DMS153 treated with DMSO at 0.1 percent for 48 hours (cell line): ENCODE results near the gene NRXN3.

ENCODE experiments used
- DNase-seq: peaks from one replicate; lab custom pipeline; 2025; ENCODE audit not compliant: unreplicated experiment; lab: John Stamatoyannopoulos, UW

The NRXN3 gene

GRCh38 chr14:79639613-79640012 is 1469.4 kb downstream of the NRXN3 start:
- DNase-seq: no peak

GRCh38 chr14:79641371-79641770 is 1471.2 kb downstream of the NRXN3 start:
- DNase-seq: no peak

DNA sequence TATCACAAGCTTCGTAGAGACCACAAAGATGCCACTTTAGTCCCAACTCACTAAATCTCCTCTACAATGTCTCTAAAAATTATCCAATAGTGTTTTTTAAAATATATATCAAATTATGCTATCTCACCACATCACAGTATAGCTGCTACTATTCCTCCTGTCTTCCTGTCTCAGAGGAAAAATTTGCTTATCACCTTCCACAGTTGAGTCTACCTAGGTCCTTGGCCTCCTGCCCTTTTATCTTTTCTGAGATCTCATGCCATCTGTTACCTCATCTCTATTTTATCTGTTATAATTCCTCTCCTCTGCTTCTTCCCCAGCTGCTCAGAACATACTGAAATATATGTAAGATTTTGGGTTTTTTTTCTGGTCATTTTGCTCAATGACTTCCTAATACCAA is 1473.0 kb downstream of the NRXN3 start:
- no peak for DNase-seq

- DNase-seq: no peak
Observed at GRCh38 chr14:79645753-79646362, 1475.7 kb downstream of the NRXN3 start.

DNA sequence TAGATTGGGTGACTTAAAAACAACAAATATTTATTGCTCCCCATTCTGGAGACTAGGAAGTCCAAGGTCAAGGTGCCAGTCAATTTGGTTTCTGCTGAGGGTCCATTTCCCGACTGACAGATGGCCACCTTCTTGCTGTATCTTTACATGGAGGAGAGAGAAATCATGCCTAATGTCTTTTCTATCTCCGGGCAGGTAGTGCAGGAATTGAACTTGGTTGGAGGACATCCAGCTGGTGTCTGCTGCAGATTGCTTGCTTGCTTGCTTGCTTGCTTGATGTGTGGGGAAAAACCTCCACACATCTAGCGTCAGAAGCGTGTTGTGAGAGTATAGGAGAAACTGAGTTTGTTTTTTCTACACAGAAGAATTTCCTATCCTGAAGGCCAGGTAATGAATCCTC is 1479.7 kb downstream of the NRXN3 start:
- DNase-seq: no peak

GRCh38 chr14:79652513-79653307 is 1482.5 kb downstream of the NRXN3 start:
- no peak for DNase-seq

DNA sequence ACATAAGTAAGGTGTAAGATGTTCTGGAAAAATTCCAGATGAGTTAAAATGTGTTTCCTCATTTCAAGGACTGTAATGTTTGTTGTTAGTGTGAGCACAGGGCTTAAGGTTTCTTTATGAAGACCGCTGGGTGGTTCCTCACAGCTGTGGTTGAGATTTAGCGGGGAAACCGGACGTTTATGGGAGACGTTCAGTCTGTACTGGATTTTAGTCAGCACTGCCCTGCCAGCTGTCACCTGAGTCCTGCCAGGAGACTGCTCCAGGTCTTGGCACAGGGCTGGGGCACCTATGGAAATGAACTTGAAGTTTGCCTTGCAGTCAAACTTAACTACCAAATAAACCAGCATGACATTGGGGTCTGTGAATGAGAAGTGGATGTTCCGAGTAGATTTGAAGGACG is 1485.9 kb downstream of the NRXN3 start:
- DNase-seq: no peak

- DNase-seq: no peak
Observed at GRCh38 chr14:79656496-79656895, 1486.3 kb downstream of the NRXN3 start.

DNA sequence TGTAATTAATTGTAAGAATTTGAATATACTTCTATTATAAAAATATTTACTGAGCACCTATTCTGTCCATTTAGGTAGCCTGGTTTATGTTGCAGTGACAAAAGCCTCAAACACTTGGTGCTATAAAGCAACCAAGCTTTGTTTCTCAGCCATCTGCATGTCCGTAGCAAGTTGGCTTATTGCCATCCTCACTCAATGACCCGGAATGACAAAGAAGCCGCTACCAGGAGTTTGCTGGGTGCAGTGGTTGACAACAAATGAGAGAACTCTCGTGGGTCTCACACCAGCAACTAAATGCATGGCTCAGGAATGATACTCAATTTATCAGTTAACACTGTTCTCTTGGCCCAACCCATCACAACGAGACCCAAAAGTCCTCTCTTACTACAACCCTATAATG is 1488.0 kb downstream of the NRXN3 start:
- no peak for DNase-seq

DNA sequence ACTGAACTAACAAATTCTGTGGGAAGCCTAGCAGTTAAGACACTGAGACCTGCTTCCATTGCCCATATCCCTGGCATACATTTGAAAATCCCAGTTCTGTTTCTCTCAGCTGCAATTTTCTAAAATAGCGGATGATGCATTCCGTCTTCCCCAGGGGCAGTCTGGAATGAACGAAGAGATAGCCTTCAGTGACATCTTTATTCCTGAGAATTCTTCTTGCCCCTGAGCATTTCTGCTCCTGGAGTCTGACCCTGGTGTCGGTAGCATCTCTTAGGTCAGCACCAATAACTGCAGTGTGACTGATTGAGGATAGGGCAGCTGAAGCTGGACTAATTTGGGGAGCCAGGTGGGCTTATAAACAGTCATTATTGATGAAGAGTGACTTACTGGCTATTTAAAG is 1488.6 kb downstream of the NRXN3 start:
- no peak for DNase-seq

DNA sequence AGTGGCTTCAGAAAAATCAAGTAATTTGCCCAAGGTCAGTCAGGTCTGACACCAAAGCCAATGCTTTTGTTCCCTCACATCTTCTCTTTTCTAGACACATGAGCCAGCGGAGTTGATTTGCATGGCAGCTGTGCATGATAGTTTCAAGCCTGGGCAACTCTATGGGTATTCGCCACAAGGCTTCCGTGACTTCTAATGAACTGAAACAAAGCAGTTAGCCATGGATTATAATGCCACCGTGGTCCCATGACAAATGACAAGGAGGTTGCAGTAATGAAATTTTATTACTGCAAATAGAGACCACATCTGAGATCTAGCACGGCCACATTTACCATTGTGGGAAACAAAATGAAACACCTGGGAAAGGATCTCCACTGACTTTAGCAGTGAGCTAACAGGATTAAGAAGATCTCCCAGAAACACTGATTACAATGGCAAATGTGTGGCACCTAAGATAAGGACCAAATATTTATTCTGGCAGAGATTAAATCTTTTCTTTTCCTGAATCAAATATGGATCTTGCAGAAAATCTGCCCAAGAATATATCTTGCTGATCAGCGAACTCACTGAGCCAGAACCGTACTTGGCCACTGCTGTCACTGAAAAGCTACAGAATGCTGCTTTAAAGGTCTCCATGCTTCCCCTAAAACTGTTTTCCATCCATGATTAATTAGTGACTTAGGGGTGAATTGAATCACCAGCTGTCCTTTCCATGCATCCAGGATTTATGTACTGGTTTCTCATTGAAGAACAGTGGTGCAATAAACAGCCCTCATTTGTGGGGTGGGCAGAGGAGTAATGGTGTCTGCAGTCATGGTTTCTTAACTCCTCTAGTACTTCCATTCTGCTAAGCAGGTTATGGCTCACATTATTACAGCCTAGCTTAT is 1490.1 kb downstream of the NRXN3 start:
- no peak for DNase-seq

DNA sequence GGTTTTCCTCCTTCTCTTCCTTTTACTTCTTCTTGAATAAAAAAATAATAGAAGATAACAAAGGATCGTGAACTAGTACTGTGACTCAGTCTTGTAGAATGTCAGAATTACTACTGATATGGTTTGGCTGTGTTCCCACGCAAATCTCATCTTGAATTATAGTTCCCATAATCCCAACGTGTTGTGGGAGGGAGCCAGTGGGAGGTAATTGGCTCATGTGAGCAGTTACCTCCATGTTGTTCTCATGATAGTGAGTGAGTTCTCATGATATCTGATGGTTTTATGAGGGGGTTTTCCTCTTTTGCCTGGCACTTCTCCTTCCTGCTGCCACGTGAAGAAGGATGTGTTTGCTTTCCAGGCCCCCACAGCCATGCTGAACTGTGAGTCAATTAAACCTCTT is 1491.6 kb downstream of the NRXN3 start:
- DNase-seq: no peak

- DNase-seq: no peak
Observed at GRCh38 chr14:79663453-79663852, 1493.3 kb downstream of the NRXN3 start.

- DNase-seq: no peak
Observed at GRCh38 chr14:79665556-79665955, 1495.4 kb downstream of the NRXN3 start.

DNA sequence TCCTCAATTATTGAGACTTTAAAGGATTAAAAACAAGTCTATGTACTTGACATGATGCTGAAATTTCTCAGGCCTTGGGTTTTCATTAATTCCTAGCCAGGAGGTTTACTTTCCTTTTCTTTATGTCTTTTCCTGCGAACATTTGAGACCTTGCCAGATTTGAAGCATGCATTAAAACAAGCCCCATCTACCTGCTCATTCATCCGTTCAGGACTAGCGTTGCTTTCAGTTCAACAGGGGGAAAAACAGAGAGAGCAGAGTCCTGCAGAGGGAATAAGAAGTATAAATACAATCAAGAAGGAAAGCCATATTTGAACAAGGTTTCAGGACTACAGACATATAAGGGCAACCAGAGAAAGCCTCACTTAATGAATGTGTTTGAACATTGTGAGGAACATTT is 1498.8 kb downstream of the NRXN3 start:
- DNase-seq: peak; percentile 28

- no peak for DNase-seq
Observed at GRCh38 chr14:79670811-79671210, 1500.6 kb downstream of the NRXN3 start.

GRCh38 chr14:79680087-79680486 is 1509.9 kb downstream of the NRXN3 start:
- DNase-seq: no peak

DNA sequence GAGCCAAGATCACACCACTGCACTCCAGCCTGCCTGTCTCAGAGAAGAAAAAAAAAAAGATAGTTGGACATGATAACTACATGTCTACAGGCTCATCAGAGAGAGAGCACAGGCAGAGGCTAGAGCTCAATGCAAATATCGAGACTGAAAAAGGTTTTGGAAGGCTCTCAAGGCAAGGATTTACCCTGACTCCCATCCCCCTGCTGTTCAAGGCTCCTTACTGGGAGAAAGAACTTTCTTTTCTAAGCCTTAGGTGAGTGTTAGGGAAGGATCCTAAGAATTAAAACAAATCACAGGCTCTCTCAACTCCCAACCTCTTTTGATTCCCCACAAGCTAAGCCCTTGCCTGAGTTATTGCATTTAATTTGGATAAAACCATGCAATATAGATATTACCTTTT is 1516.0 kb downstream of the NRXN3 start:
- DNase-seq: no peak

GRCh38 chr14:79690960-79691359 is 1520.8 kb downstream of the NRXN3 start:
- no peak for DNase-seq

DNA sequence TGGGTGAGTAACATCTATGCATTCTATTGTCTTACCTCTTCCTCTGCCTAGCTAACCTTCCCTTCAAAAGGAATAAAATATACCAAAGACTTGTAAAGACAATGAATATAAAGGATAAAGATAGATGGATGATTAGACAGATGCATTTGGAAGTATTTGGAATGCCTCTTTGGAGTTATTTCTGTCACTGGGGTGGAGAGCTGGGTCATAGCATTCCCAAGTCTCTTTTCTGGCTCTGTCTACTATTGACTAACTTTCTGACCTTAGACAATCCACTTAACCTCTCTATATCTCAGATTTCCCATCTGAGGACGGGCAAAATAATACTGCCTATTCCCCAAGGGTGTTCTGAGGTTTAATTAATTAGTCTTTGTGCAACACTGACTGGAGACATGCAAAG is 1523.8 kb downstream of the NRXN3 start:
- no peak for DNase-seq

DNA sequence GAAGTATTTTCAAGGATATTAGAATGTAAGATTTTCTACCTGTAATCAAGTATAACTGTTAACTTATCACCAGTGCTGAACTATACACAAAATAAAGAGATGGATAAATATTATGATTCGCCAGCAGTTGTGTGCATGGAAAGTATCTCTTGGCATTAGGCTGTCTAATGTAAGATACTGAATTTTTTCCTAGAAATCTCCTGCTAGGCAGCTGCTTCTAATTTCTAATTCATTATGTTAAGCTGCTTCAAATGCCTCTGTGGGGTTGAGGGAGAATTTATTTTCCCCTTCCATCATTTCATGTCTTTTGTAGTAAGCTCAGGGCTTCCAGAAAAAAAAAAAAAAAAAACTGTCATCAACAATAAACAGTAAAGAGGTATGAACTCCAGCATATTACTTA is 1525.1 kb downstream of the NRXN3 start:
- DNase-seq: no peak

GRCh38 chr14:79698298-79698711 is 1528.1 kb downstream of the NRXN3 start:
- no peak for DNase-seq
